NCI-H446 (cell line): ENCODE results near the gene SERPINA9.
"Not testable (repeated sequence)": the region's sequence is repeated elsewhere in the genome, so short reads cannot be mapped to it uniquely, and the experiment has no call there.

Experiments
- DNase-seq, 2 experiments: peaks; one replicate each; lab custom pipeline; 2025; lab: John Stamatoyannopoulos, UW

Gene SERPINA9, protein sequence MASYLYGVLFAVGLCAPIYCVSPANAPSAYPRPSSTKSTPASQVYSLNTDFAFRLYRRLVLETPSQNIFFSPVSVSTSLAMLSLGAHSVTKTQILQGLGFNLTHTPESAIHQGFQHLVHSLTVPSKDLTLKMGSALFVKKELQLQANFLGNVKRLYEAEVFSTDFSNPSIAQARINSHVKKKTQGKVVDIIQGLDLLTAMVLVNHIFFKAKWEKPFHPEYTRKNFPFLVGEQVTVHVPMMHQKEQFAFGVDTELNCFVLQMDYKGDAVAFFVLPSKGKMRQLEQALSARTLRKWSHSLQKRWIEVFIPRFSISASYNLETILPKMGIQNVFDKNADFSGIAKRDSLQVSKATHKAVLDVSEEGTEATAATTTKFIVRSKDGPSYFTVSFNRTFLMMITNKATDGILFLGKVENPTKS

DNA sequence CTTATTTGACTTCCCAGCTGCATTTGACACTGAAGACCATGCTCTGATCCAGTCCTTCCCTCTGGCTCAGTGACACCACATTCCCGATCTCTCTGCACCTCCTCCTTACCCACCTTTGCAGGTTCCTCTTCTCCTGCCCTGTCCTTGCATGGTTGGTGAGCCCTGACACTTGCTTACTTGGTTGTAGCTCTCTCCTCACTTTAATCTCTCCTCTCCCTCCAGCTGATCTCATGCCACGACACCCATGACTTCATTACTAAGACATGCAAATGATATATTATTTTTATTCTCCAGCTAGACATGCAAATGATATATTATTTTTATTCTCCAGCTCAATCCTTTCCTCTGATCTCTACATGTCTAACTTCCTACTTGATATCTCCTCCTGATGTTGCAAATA, at the start of gene SERPINA9:
TSS of gene SERPINA9 (minus strand) at position 175 of the 400 bp plus-strand sequence. CDS start 6,357 bp downstream, outside the sequence.
- no peak for DNase-seq

DNA sequence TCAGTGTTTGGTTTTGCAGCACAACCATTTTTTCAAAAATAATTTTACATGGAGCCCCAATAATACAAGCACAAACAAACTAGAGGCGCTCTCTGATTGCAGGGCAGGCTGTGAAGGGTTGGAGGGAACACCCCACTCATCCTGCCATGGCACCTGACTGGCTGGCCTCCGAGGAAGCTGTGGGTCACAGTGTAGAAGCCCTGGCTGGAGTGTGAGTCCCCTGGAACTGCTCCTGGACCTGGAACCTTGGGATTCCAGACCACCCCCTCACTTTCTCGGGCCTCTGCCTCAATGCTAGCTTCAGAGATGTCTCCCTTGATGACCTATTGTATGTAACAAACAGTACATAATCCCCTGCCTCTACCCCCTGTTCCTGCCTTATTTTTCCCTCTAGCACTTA, 48.1 kb upstream of the SERPINA9 start:
- no peak for DNase-seq

GRCh38 chr14:94523265-94523664, 47.3 kb upstream of the SERPINA9 start:
- DNase-seq, result no peak

DNA sequence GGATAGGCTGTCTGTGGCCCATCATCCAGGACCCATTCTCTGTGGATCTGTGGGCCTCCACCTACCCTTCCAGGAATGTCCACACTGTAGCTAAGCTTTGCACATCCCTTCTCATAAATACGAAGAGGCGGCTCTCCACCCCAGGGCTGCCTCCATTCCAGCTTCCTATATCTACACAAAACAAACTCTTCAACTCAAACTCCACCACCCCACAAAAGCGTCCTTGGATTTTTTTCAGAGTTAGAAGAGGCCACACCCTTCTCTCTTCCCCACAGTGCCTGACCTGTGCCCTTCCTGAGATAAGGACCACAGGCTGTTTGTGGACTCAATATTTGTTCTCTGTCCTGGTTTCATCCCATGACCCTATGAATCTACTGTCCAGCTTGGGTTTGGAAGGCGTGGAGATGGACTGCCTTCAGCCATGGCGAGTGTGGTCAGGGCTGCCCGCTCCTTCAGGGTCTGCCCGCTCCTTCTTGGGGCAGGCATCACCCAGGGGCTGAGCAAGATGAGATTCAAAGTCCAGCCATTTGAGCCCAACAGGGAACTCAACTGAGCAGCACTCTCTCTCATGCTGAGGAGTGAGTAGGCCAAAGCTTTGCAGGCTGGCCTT, 46.2 kb upstream of the SERPINA9 start:
- DNase-seq, result no peak

- no peak for DNase-seq
Observed at GRCh38 chr14:94521375-94522114, 45.5 kb upstream of the SERPINA9 start.

DNA sequence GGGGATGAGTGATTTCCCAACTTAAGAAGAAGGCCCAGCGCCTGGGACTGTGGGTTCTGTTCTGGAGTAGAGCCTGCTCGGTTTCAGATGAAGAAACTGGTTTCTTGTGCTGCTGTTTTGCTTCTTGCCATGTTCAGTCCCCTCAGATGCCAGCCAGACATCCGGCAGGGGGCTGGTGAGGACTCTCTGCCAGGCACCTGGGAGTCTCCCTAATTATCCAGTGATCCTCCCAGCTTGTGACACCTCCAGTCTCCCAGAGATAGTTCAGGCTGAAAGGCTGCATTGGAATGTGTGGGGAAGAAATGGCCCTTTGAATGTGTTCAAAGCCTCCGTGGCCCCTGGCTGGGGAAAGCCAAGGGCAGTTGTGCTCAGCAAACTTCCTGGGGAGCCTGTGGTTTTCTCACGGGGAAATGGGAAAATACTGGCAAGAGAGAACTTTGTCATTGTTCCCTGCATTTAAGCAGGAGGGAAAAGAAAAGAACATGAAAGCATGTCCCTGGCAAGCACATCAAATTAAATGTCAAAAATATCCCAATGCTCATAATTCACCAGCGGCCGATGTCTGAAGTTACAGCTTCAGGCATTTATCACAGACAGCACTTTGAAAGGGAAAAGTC, 41.8 kb upstream of the SERPINA9 start:
- no peak for DNase-seq

DNA sequence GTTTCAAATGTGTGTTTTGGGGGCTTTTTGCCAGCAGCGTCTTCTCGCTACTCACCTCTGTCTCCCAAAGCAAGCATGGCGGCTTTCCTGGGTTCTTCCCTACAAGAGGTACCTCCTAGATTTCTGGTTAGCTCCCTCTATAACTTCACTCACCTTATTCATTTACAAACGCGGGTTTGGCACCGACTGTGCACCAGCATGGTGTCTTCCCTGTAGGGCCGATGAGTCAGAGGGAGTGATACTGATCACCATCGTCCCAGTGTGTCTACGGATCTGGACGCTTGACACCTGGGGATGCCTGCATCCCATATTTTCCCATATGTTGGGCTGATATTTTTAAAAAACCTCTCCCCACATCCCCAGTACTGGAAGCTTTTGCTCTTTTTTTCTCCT, 41.2 kb upstream of the SERPINA9 start:
- no peak for DNase-seq

GRCh38 chr14:94515856-94516255, 39.9 kb upstream of the SERPINA9 start:
- no peak for DNase-seq

DNA sequence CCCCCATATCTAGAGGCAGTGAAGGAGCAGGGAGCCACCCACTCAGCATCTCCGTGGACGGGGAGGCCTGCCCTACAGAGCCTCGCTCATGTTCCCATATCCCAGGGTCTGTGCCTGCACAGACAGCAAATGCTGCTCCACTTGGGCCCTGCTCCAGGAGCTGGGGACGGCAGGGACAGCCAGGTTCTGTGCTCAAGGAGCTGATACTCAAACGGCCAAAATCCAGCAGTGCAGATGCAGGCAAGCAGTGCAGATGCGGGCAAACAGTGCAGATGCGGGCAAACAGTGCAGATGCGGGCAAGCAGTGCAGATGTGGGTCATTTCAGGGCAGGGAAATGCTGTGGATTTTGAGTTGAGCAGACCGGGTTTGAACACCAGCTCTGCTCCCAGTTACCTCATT, 39.4 kb upstream of the SERPINA9 start:
- no peak for DNase-seq

DNA sequence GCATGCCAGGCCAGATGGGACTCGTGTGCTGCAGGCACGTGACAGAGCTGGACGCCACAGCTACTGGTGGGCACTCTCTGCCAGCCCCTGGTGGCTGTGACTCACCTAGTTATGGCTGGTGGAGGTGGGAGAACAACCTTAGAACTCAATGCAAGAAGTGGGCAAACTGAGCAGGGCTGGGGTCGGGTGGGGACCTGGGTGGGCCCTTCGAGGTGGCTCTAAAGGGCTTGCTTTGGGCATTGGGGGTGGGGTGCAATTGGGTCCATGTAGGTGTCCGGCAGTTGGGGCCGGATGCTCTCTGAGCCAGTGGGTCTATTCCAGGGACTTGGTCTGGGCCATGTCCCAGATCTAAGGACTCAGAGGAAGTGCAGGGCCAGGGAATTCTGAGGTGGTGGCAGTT, 38.4 kb upstream of the SERPINA9 start:
- no peak for DNase-seq

- not testable (repeated sequence) for DNase-seq
Observed at GRCh38 chr14:94510481-94510880, 34.5 kb upstream of the SERPINA9 start.

GRCh38 chr14:94509356-94509755, 33.4 kb upstream of the SERPINA9 start, which contains the start of gene SERPINA12:
Gene SERPINA12, minus strand, starts transcription at chr14:94509469. Its CDS starts 11,072 bp downstream, at chr14:94498397.
- no peak for DNase-seq

DNA sequence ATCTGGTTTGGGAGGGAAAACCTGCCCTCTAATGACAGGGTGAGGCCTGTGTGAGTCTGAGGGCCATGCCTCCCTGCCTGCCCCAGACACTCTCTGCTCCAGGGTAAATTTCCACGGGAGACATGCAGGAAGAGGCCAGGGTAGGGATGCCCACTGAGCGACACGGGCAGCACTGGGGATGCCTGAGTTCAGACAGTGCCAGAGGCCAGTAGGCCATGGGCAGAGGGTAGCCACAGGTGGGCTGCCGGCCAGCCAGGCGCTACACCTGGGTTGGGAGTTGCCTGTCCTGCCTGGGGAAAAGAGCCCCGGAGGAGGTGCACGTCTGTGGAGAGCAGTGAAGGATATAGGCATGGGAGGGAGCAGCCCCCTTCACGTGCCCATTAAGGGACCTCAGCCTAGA, 29.6 kb upstream of the SERPINA9 start:
- DNase-seq, result no peak

- DNase-seq, result no peak
Observed at GRCh38 chr14:94505206-94505605, 29.2 kb upstream of the SERPINA9 start.

- DNase-seq, result no peak
Observed at GRCh38 chr14:94501588-94502516, 25.9 kb upstream of the SERPINA9 start.

GRCh38 chr14:94500264-94500663, 24.3 kb upstream of the SERPINA9 start:
- DNase-seq, result no peak

DNA sequence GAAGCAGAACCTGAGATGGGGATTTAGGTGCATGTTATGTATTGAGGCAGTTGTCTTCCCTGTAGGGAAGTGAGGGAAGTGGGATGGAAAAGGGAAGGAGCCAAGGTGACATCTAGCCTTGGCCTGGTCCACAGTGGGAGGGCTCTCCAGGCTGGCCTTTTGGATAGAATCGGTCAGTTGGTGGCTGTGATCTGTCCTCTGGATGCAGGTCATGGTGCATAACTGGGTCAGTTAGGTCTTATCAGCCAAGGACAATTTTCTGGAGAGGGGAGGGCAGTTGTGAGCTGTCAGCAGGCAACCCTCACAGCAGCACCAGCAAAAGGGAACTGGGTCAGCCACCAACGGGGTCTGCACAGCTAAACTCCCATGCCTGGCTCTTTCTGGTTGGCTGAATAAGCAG, 23.7 kb upstream of the SERPINA9 start:
- no peak for DNase-seq

DNA sequence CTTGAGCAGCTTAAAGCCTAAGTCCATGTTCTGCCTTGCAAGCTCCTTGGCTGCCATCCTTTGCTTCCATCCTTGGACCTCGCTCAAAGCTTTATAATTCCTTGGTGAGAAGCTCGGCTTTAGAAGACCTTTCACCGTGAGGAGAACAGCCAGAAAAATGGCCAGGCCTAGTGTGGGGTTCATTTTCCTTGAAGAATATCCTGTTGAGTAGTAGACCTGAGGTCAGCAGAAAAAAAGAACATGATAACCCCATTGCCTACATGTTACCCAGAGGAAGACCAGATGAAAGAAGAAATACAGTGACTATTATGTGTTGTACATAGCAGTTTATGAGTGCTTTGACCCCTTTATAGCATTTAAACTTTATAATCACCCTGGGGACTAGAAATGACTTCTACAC, 22.2 kb upstream of the SERPINA9 start:
- DNase-seq, result no peak

DNA sequence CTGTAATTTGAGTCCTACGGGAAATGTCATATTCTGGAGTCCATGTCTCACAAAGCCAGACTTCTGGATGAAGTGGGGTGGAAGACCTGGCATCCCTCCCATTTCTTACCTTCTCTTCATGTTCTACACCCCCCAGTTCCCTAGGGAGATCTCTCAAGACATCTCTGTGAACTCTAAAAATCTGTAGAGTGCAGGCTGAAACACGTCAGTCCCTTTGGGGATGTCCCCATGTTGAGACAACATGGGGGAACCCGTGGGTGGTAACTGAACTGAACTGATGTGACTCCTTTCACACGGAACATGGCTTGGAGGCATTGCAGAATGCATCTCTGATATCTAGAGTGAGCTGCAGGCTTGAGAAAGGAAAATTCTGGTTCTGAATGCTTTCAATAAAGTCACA, 18.1 kb upstream of the SERPINA9 start:
- no peak for DNase-seq

GRCh38 chr14:94491511-94491910, 15.5 kb upstream of the SERPINA9 start:
- DNase-seq, result no peak

GRCh38 chr14:94489336-94489735, 13.3 kb upstream of the SERPINA9 start:
- no peak for DNase-seq
